SU-DHL-6 (cell line): ENCODE data around the gene MYT1.

Experiments used
- H2AFZ ChIP-seq: fragments of 200-600 bp; sonication (generic); 2 replicates; pipeline ENCODE4 v1.6.1; 2014; ENCODE audit warnings: low read depth, mild to moderate bottlenecking, moderate library complexity, mixed read lengths, antibody characterized with exemption, low read length; ENCODE audit not compliant: severe bottlenecking
- H3F3A ChIP-seq: fragments of 200-600 bp; shearing (Covaris generic); 2 replicates; pipeline ENCODE4 v1.6.0; 2016; ENCODE audit warnings: antibody characterized with exemption, mild to moderate bottlenecking; ENCODE audit not compliant: insufficient read depth
- H3K27ac ChIP-seq: fragments of 200-600 bp; sonication (generic); 2 replicates; pipeline ENCODE4 v1.5.1; 2016; ENCODE audit warnings: low read depth, mild to moderate bottlenecking, low read length, moderate library complexity, mixed read lengths
- H3K27me3 ChIP-seq: fragments of 200-600 bp; sonication (generic), shearing (Covaris generic); 2 replicates; pipeline ENCODE4 v1.6.0; 2014; ENCODE audit warnings: mild to moderate bottlenecking, low read length
- H3K36me3 ChIP-seq: fragments of 200-600 bp; sonication (generic); 2 replicates; pipeline ENCODE4 v1.6.1; 2014; ENCODE audit warnings: mild to moderate bottlenecking, low read length, mixed read lengths
- H3K4me2 ChIP-seq: fragments of 300-600, 200-600 bp; shearing (Covaris generic), sonication (generic); 2 replicates; pipeline ENCODE4 v1.6.0; 2014; ENCODE audit warnings: low read length, low read depth, mild to moderate bottlenecking; ENCODE audit not compliant: poor library complexity, severe bottlenecking
- H3K4me3 ChIP-seq: fragments of 200-600 bp; sonication (generic); 2 replicates; pipeline ENCODE4 v1.5.1; 2014; ENCODE audit warnings: antibody characterized with exemption, low read length, mild to moderate bottlenecking, mixed read lengths; ENCODE audit not compliant: insufficient read depth, poor library complexity, severe bottlenecking
- H3K79me2 ChIP-seq: fragments of 200-600 bp; sonication (generic); 2 replicates; pipeline ENCODE4 v1.6.1; 2014; ENCODE audit warnings: mild to moderate bottlenecking, low read length, moderate library complexity; ENCODE audit not compliant: insufficient read depth
- H3K9ac ChIP-seq: fragments of 200-600 bp; sonication (generic); 2 replicates; pipeline ENCODE4 v1.7.0; 2014; ENCODE audit warnings: mild to moderate bottlenecking, low read length
- H3K9me2 ChIP-seq: fragments of 200-600 bp; sonication (generic); replicated peaks from 2 replicates; pipeline ENCODE4 v1.6.1; 2014; ENCODE audit warnings: low read length; ENCODE audit not compliant: insufficient read depth
- H3K9me3 ChIP-seq: fragments of 200-600 bp; sonication (generic); 2 replicates; pipeline ENCODE4 v1.6.1; 2014; ENCODE audit warnings: low read length, mixed read lengths; ENCODE audit not compliant: insufficient read depth
- H4K20me1 ChIP-seq: fragments of 200-600 bp; sonication (generic); 2 replicates; pipeline ENCODE4 v1.6.1; 2014; ENCODE audit warnings: low read depth, mild to moderate bottlenecking, antibody characterized with exemption, low read length, moderate library complexity, mixed read lengths
- CTCF ChIP-seq: fragments of 200-600 bp; sonication (generic); IDR thresholded peaks from one replicate; pipeline ENCODE4 v1.5.1; 2017; ENCODE audit warnings: antibody characterized with exemption, mild to moderate bottlenecking, low read length, moderate library complexity; ENCODE audit not compliant: insufficient read depth, poor library complexity, severe bottlenecking
- EZH2phosphoT487 ChIP-seq: fragments of 200-600 bp; sonication (generic), shearing (Covaris generic); conservative IDR thresholded peaks from 2 replicates; pipeline ENCODE4 v1.6.1; 2018; ENCODE audit warnings: mild to moderate bottlenecking, antibody characterized with exemption, low read length, moderate library complexity, mixed read lengths

Gene MYT1

DNA sequence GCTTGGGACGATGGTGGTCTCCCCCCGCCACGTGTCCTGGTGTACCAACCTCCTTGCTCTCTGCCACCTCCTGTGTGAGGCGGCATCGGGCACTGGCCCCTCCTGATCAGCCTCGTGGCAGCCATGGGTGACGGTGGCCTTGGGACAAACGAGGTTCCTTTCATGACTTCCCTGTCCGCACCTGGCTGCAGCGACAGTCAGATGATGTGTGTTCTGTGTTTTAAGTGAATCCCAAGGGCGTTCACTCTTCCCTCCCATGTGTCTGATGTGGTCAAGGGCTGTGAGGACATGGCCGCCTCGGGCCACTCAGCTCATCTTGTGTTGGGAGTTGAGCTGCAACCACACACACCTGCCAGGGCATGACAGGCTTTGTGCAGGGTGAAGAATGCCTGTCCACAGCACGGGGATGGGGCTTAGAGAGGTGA lies 60.9 kb downstream of the MYT1 start:
- Histone ChIP-seq H3K79me2 (no peaks in the 10 kb centered on the region), H3K4me3 (no peak overlapping the region), H3K4me2 (no peak overlapping the region), H3K9me3 (no peaks in the 10 kb centered on the region), H3K36me3 (no peaks in the 10 kb centered on the region), H3K9ac (no peak overlapping the region), H3K27ac (no peak overlapping the region), H3K9me2 (no peaks in the 10 kb centered on the region), H2AFZ (no peak overlapping the region), H3F3A (no peaks in the 10 kb centered on the region), H3K27me3 (no peaks in the 10 kb centered on the region), H4K20me1 (no peaks in the 10 kb centered on the region)
- TF ChIP-seq CTCF (no peak), EZH2phosphoT487 (no peak)

GRCh38 chr20:64225828-64226598 lies 61.8 kb downstream of the MYT1 start:
- Histone ChIP-seq H2AFZ (no peak overlapping the region), H3K36me3 (no peaks in the 10 kb centered on the region), H3K4me2 (no peak overlapping the region), H4K20me1 (no peaks in the 10 kb centered on the region), H3K9me3 (no peaks in the 10 kb centered on the region), H3K4me3 (no peak overlapping the region), H3K79me2 (no peaks in the 10 kb centered on the region), H3F3A (no peaks in the 10 kb centered on the region), H3K27me3 (no peaks in the 10 kb centered on the region), H3K27ac (no peak overlapping the region), H3K9ac (no peak overlapping the region), H3K9me2 (no peaks in the 10 kb centered on the region)
- TF ChIP-seq CTCF = no peak
- TF ChIP-seq EZH2phosphoT487 = no peak

- no peaks in the 10 kb centered on the region for H3K36me3 ChIP-seq
- no peaks in the 10 kb centered on the region for H3K27me3 ChIP-seq
- H3K4me3 ChIP-seq = no peak overlapping the region
- H3K9me3 ChIP-seq = no peaks in the 10 kb centered on the region
- TF ChIP-seq EZH2phosphoT487 (no peak), CTCF (no peak)
- H4K20me1 ChIP-seq = no peaks in the 10 kb centered on the region
- H3K9me2 ChIP-seq = no peaks in the 10 kb centered on the region
- no peak overlapping the region for H3K27ac ChIP-seq
- H3K4me2 ChIP-seq = no peak overlapping the region
- H3K9ac ChIP-seq = no peak overlapping the region
- no peaks in the 10 kb centered on the region for H3F3A ChIP-seq
- no peak overlapping the region for H2AFZ ChIP-seq
- no peaks in the 10 kb centered on the region for H3K79me2 ChIP-seq
These were observed 62.7 kb downstream of the MYT1 start for GRCh38 chr20:64226686-64227580.
